B cell (primary cell): ENCODE measurements around the gene BEND5. TPM values are rescaled to one million over a fixed set of nuclear protein-coding genes. Genes with fewer than 3 reads are reported as not detected.

Experiments
- ATAC-seq: fragments of 200-7000 bp; cut with Tn5 transposase; one replicate; pipeline ENCODE4 v1.10.0; 2021; ENCODE audit warnings: low read depth, mild to moderate bottlenecking, moderate number of reproducible peaks, moderate library complexity
- CTCF ChIA-PET: fragments of 350-600 bp; sonication (Branson Sonifier 250); formaldehyde crosslinking; loops from one replicate; lab custom pipeline; 2021; ENCODE audit warnings: antibody characterized with exemption, inconsistent platforms; lab: Charles Lee
- POLR2A ChIA-PET: fragments of 350-600 bp; sonication (Branson Sonifier 250); formaldehyde crosslinking; loops from one replicate; lab custom pipeline; 2021; ENCODE audit warnings: antibody characterized with exemption; lab: Charles Lee
- DNase-seq: peaks from one replicate; pipeline ENCODE4 v3.0.0; 2013
- H2AFZ ChIP-seq: 2 replicates; pipeline ENCODE4 v1.6.1; 2012; ENCODE audit warnings: mild to moderate bottlenecking, low read depth, low read length; ENCODE audit not compliant: insufficient read depth, poor library complexity, severe bottlenecking
- H3K27ac ChIP-seq, 2 donors: 1 replicate in 1 of 2; 2 replicates in 1 of 2; pipeline ENCODE4 v1.5.1; 2012 to 2013; ENCODE audit warnings: low read length in 2 of 2, mild to moderate bottlenecking in 2 of 2, moderate library complexity in 1 of 2
- H3K27me3 ChIP-seq, 4 experiments: fragments of 200-600 bp in 1 of 4; sonication (generic) in 1 of 4; replicated peaks in 1 of 4; 1 replicate in 2 of 4; 2 replicates in 2 of 4; pipeline versions ENCODE4 v1.6.1 to v1.7.0; 2013 to 2016; ENCODE audit warnings: low read length in 3 of 4, mild to moderate bottlenecking in 2 of 4, mixed read lengths in 1 of 4, moderate library complexity in 1 of 4; ENCODE audit not compliant: insufficient read depth in 4 of 4, control insufficient read depth in 3 of 4; ENCODE audit errors: control extremely low read depth in 1 of 4
- H3K36me3 ChIP-seq, 2 experiments: replicated peaks in 1 of 2; 1 replicate in 1 of 2; 2 replicates in 1 of 2; pipeline versions ENCODE4 v1.6.1 to v1.7.1; 2013; ENCODE audit warnings: low read length in 1 of 2; ENCODE audit not compliant: insufficient read depth in 2 of 2, control insufficient read depth in 1 of 2; ENCODE audit errors: control extremely low read depth in 1 of 2, extremely low read depth in 1 of 2
- H3K4me1 ChIP-seq, 2 donors: fragments of 200-600 bp in 1 of 2; sonication (generic) in 1 of 2; 1 replicate in 1 of 2; 2 replicates in 1 of 2; pipeline versions ENCODE4 v1.5.1 to v1.6.1; 2013 to 2017; ENCODE audit warnings: low read length in 2 of 2; ENCODE audit not compliant: control insufficient read depth in 2 of 2, insufficient read depth in 2 of 2
- H3K4me2 ChIP-seq: replicated peaks from 2 replicates; pipeline ENCODE3; 2012; ENCODE audit warnings: mild to moderate bottlenecking, low read depth, low read length; ENCODE audit not compliant: poor library complexity, severe bottlenecking
- H3K4me3 ChIP-seq, 5 experiments: fragments of 200-600 bp in 1 of 5; sonication (generic) in 1 of 5; 1 replicate in 3 of 5; 2 replicates in 2 of 5; pipeline versions ENCODE4 v1.5.1 to v1.7.0; 2011 to 2016; ENCODE audit warnings: low read length in 4 of 5, mild to moderate bottlenecking in 4 of 5, low read depth in 2 of 5, control low read depth in 1 of 5, moderate library complexity in 1 of 5; ENCODE audit not compliant: insufficient read depth in 1 of 5; ENCODE audit errors: control extremely low read depth in 1 of 5, extremely low read depth in 1 of 5
- H3K79me2 ChIP-seq: fragments of 200-600 bp; sonication (generic); one replicate; pipeline ENCODE4 v1.6.0; 2016; ENCODE audit warnings: low read length; ENCODE audit not compliant: control insufficient read depth, insufficient read depth
- H3K9ac ChIP-seq: fragments of 200-600 bp; sonication (generic); 2 replicates; pipeline ENCODE4 v1.6.1; 2017; ENCODE audit warnings: mild to moderate bottlenecking, low read length, moderate library complexity
- H3K9me3 ChIP-seq, 3 donors: one replicate each; pipeline versions ENCODE4 v1.6.1 to v1.7.1; 2013; ENCODE audit warnings: low read length in 2 of 3; ENCODE audit not compliant: control insufficient read depth in 2 of 3, insufficient read depth in 1 of 3; ENCODE audit errors: control extremely low read depth in 1 of 3
- H4K20me1 ChIP-seq: 2 replicates; pipeline ENCODE4 v1.6.0; 2012; ENCODE audit warnings: mild to moderate bottlenecking, low read length; ENCODE audit not compliant: insufficient read depth, control insufficient read depth, poor library complexity, severe bottlenecking
- H3K27ac Mint-ChIP-seq: one replicate; pipeline ENCODE4 v1.8.0; 2021; ENCODE audit warnings: mixed read lengths
- H3K27me3 Mint-ChIP-seq: one replicate; pipeline ENCODE4 v1.8.0; 2021; ENCODE audit warnings: mixed read lengths
- H3K4me1 Mint-ChIP-seq: one replicate; pipeline ENCODE4 v1.8.0; 2021; ENCODE audit warnings: mixed read lengths
- H3K4me3 Mint-ChIP-seq: one replicate; pipeline ENCODE4 v1.8.0; 2021; ENCODE audit warnings: mixed read lengths
- H3K9me3 Mint-ChIP-seq: one replicate; pipeline ENCODE4 v1.8.0; 2022; ENCODE audit warnings: mixed read lengths; ENCODE audit not compliant: insufficient read depth
- CTCF ChIP-seq: fragments of 200-600 bp; IDR thresholded peaks from one replicate; pipeline ENCODE4 v1.8.0; 2022; ENCODE audit warnings: antibody characterized with exemption, mild to moderate bottlenecking
- EZH2 ChIP-seq: IDR thresholded peaks from 2 replicates; pipeline ENCODE4 v1.6.1; 2012; ENCODE audit warnings: borderline replicate concordance, low read depth, mild to moderate bottlenecking, moderate library complexity, low read length; ENCODE audit not compliant: insufficient read depth, poor library complexity, severe bottlenecking
- WGBS: methylation state at CpG from one replicate; pipeline ENCODE4 v1.1.5; 2013; ENCODE audit warnings: missing lambda C conversion rate; ENCODE audit not compliant: insufficient coverage; 5-methylcytosine and 5-hydroxymethylcytosine counted together
- intact Hi-C: fragments of 100-400 bp; cut with micrococcal nuclease; formaldehyde crosslinking; loops from one replicate; pipeline ENCODE4 v1.10.0; 2022
- polyA plus RNA-seq: library from polyadenylated mRNA; depleted of rRNA; stranded (reverse); fragments of >200 nt; gene quantifications from 2 replicates; pipeline ENCODE4 v1.2.3, GENCODE V29; 2012
- total RNA-seq, 2 donors: library from RNA; stranded (reverse); fragments of 120-200 nt in 1 of 2; gene quantifications; 1 replicate in 1 of 2; 2 replicates in 1 of 2; pipeline versions ENCODE4 v1.2.3 to v1.2.4, GENCODE V29; 2013 to 2022

The BEND5 gene
- total and polyA plus RNA-seq, 2 donors (not counting 1 experiment from before 2014, with no cell fraction given), result 19.5 to 19.7 TPM

DNA sequence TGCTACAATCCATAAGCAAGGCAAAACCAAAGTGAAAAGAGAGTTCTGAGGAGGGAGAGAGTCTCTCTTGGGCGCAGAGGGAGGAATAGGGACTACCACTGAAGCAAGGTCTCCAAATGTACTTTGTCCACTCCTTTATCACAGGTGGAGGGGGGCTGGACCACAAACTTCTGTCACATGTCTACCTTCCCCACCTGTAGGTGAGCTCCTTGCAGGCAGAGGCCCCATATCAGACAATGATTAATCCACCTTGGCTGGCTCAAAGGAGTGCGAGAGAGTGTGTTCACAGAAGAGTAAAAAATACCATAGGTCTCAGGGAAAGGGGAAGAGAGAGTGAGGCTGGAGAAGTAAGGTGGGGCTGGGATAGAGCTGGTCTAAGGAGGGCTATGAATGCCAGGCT is 4.5 kb downstream of the BEND5 start:
- Mint-ChIP-seq H3K4me1 (peaks cover 93% of the 10 kb centered on the region), H3K4me3 (peak overlapping the region; percentile 4), H3K27me3 (no peaks in the 10 kb centered on the region), H3K9me3 (no peaks in the 10 kb centered on the region), H3K27ac (peak overlapping the region; percentile 73)
- H3K27me3 ChIP-seq, result no peaks in the 10 kb centered on the region
- H3K4me1 ChIP-seq, result peaks cover 85 to 87% of the 10 kb centered on the region in 2 donors
- WGBS, result 100% methylated on average over 1 of the region's 2 CpGs
- H3K36me3 ChIP-seq, result peaks cover 14 to 41% of the 10 kb centered on the region in 2 experiments
- peak overlapping the region; percentile 77 for H3K4me2 ChIP-seq
- DNase-seq (no peak), ATAC-seq (no peak)
- H3K9me3 ChIP-seq, result no peaks in the 10 kb centered on the region
- H2AFZ ChIP-seq, result no peak overlapping the region
- POLR2A ChIA-PET, result no interaction called here
- H3K4me3 ChIP-seq, result no peak overlapping the region
- no peak for TF ChIP-seq CTCF
- TF ChIP-seq EZH2, result no peak
- H4K20me1 ChIP-seq, result no peaks in the 10 kb centered on the region
- CTCF ChIA-PET, result interaction anchor here (0.5 to 6.1 kb wide), 4 partner anchors 22 to 667 kb away, joined by 3 to 41 read pairs (median 5); no protein-coding TSS in a partner anchor
- peak overlapping the region in 1 of 2 donors; percentile 85 for H3K27ac ChIP-seq
- no peak overlapping the region for H3K9ac ChIP-seq
- H3K79me2 ChIP-seq, result peaks cover 90% of the 10 kb centered on the region
- intact Hi-C loops, result no loop called here

- Mint-ChIP-seq H3K9me3 (no peaks in the 10 kb centered on the region), H3K27ac (no peak overlapping the region), H3K4me1 (peaks cover 96% of the 10 kb centered on the region), H3K4me3 (no peak overlapping the region), H3K27me3 (no peaks in the 10 kb centered on the region)
- DNase-seq (no peak), ATAC-seq (no peak)
- Histone ChIP-seq H4K20me1 (no peaks in the 10 kb centered on the region), H3K36me3 (peaks cover 14 to 46% of the 10 kb centered on the region in 2 experiments), H2AFZ (no peak overlapping the region), H3K9ac (no peak overlapping the region), H3K9me3 (no peaks in the 10 kb centered on the region), H3K4me1 (peaks cover 89 to 93% of the 10 kb centered on the region in 2 donors), H3K27me3 (no peaks in the 10 kb centered on the region), H3K79me2 (peaks cover 93% of the 10 kb centered on the region), H3K4me3 (no peak overlapping the region), H3K4me2 (peak overlapping the region; percentile 77), H3K27ac (peak overlapping the region in 1 of 2 donors; percentile 85)
- intact Hi-C loops, result no loop called here
- 90% methylated on average over 2 of the region's 2 CpGs for WGBS
- TF ChIP-seq CTCF (no peak), EZH2 (no peak)
- POLR2A ChIA-PET, result no interaction called here
- CTCF ChIA-PET, result interaction anchor here (1.0 to 6.1 kb wide), 5 partner anchors 13 to 46 kb away, joined by 3 to 41 read pairs (median 4); no protein-coding TSS in a partner anchor
These were observed 5.1 kb downstream of the BEND5 start for GRCh38 chr1:48771561-48771960.
